ENCODE measurements around the gene CRAMP1. TPM values are rescaled to one million over a fixed set of nuclear protein-coding genes. Genes with fewer than 3 reads are reported as not detected.

CRAMP1 gene
- total RNA-seq, 2 experiments from 2014 or later, result 14.5 to 14.6 TPM

GRCh38 chr16:1651974-1652312 lies 39.8 kb downstream of the CRAMP1 start:
- Mint-ChIP-seq H3K9me3 (no peaks in the 10 kb centered on the region), H3K36me3 (peaks cover 42% of the 10 kb centered on the region), H3K4me3 (no peak overlapping the region), H3K27me3 (no peaks in the 10 kb centered on the region), H3K27ac (no peak overlapping the region), H3K4me1 (ENCODE audit: low read depth) (peaks cover 2% of the 10 kb centered on the region)
- DNase-seq, result no peak
- ChIA-PET CTCF (no interaction called here), POLR2A (no interaction called here)
- intact Hi-C loops (cut with micrococcal nuclease), result no loop called here

- no peaks in the 10 kb centered on the region for H3K27me3 Mint-ChIP-seq
- H3K27ac Mint-ChIP-seq, result no peak overlapping the region
- no peak overlapping the region for H3K4me3 Mint-ChIP-seq
- H3K4me1 Mint-ChIP-seq (ENCODE audit: low read depth), result peaks cover 2% of the 10 kb centered on the region
- intact Hi-C loops (cut with micrococcal nuclease), result no loop called here
- ChIA-PET POLR2A (no interaction called here), CTCF (no interaction called here)
- no peak for DNase-seq
- no peaks in the 10 kb centered on the region for H3K9me3 Mint-ChIP-seq
- H3K36me3 Mint-ChIP-seq, result peaks cover 38% of the 10 kb centered on the region
Observed at GRCh38 chr16:1653023-1653422, 40.9 kb downstream of the CRAMP1 start.

- Mint-ChIP-seq H3K4me3 (no peak overlapping the region), H3K9me3 (no peaks in the 10 kb centered on the region), H3K27ac (no peak overlapping the region), H3K27me3 (no peaks in the 10 kb centered on the region), H3K36me3 (peaks cover 38% of the 10 kb centered on the region), H3K4me1 (ENCODE audit: low read depth) (peaks cover 2% of the 10 kb centered on the region)
- ChIA-PET CTCF (no interaction called here), POLR2A (no interaction called here)
- no peak for DNase-seq
- intact Hi-C loops (cut with micrococcal nuclease), result no loop called here
Observed at GRCh38 chr16:1654505-1655268, 42.5 kb downstream of the CRAMP1 start.

GRCh38 chr16:1655269-1655807 lies 43.2 kb downstream of the CRAMP1 start:
- no peak for DNase-seq
- peaks cover 38% of the 10 kb centered on the region for H3K36me3 Mint-ChIP-seq
- no peaks in the 10 kb centered on the region for H3K4me1 Mint-ChIP-seq (ENCODE audit: low read depth)
- intact Hi-C loops (cut with micrococcal nuclease), result no loop called here
- no peak overlapping the region for H3K4me3 Mint-ChIP-seq
- no peaks in the 10 kb centered on the region for H3K9me3 Mint-ChIP-seq
- no peaks in the 10 kb centered on the region for H3K27me3 Mint-ChIP-seq
- H3K27ac Mint-ChIP-seq, result no peak overlapping the region
- CTCF ChIA-PET, result no interaction called here
- POLR2A ChIA-PET, result no interaction called here

- POLR2A ChIA-PET, result no interaction called here
- intact Hi-C loops (cut with micrococcal nuclease), result no loop called here
- Mint-ChIP-seq H3K4me1 (ENCODE audit: low read depth) (no peaks in the 10 kb centered on the region), H3K4me3 (no peak overlapping the region), H3K27me3 (no peaks in the 10 kb centered on the region), H3K27ac (no peak overlapping the region), H3K36me3 (peaks cover 30% of the 10 kb centered on the region), H3K9me3 (no peaks in the 10 kb centered on the region)
- CTCF ChIA-PET, result interaction anchor here (0.6 kb wide), 1 partner anchor 200 kb away, joined by 4 read pairs; no protein-coding TSS in a partner anchor
- DNase-seq, result no peak
Observed at GRCh38 chr16:1655909-1656807, 44.0 kb downstream of the CRAMP1 start.

- Mint-ChIP-seq H3K4me1 (ENCODE audit: low read depth) (no peaks in the 10 kb centered on the region), H3K27me3 (no peaks in the 10 kb centered on the region), H3K9me3 (no peaks in the 10 kb centered on the region), H3K36me3 (peaks cover 24% of the 10 kb centered on the region), H3K4me3 (no peak overlapping the region), H3K27ac (no peak overlapping the region)
- ChIA-PET POLR2A (no interaction called here), CTCF (interaction anchor here (0.6 kb wide), 1 partner anchor 199 kb away, joined by 4 read pairs; no protein-coding TSS in a partner anchor)
- intact Hi-C loops (cut with micrococcal nuclease), result no loop called here
- no peak for DNase-seq
Observed at GRCh38 chr16:1656808-1657617, 44.9 kb downstream of the CRAMP1 start.

GRCh38 chr16:1657841-1658240 lies 45.7 kb downstream of the CRAMP1 start:
- Mint-ChIP-seq H3K27me3 (no peaks in the 10 kb centered on the region), H3K27ac (no peak overlapping the region), H3K36me3 (peaks cover 25% of the 10 kb centered on the region), H3K9me3 (no peaks in the 10 kb centered on the region), H3K4me1 (ENCODE audit: low read depth) (no peaks in the 10 kb centered on the region), H3K4me3 (no peak overlapping the region)
- no peak for DNase-seq
- ChIA-PET CTCF (no interaction called here), POLR2A (no interaction called here)
- intact Hi-C loops (cut with micrococcal nuclease), result no loop called here

GRCh38 chr16:1659031-1659430 lies 46.9 kb downstream of the CRAMP1 start:
- no peak overlapping the region for H3K4me3 Mint-ChIP-seq
- H3K9me3 Mint-ChIP-seq, result no peaks in the 10 kb centered on the region
- POLR2A ChIA-PET, result no interaction called here
- no peak overlapping the region for H3K27ac Mint-ChIP-seq
- H3K27me3 Mint-ChIP-seq, result no peaks in the 10 kb centered on the region
- DNase-seq, result no peak
- intact Hi-C loops (cut with micrococcal nuclease), result no loop called here
- H3K4me1 Mint-ChIP-seq (ENCODE audit: low read depth), result no peaks in the 10 kb centered on the region
- CTCF ChIA-PET, result no interaction called here
- peaks cover 27% of the 10 kb centered on the region for H3K36me3 Mint-ChIP-seq

GRCh38 chr16:1661826-1662225 lies 49.7 kb downstream of the CRAMP1 start:
- no peaks in the 10 kb centered on the region for H3K27me3 Mint-ChIP-seq
- H3K9me3 Mint-ChIP-seq, result no peaks in the 10 kb centered on the region
- H3K36me3 Mint-ChIP-seq, result peaks cover 19% of the 10 kb centered on the region
- H3K4me3 Mint-ChIP-seq, result no peak overlapping the region
- intact Hi-C loops (cut with micrococcal nuclease), result no loop called here
- ChIA-PET CTCF (no interaction called here), POLR2A (no interaction called here)
- DNase-seq, result no peak
- no peak overlapping the region for H3K27ac Mint-ChIP-seq
- no peaks in the 10 kb centered on the region for H3K4me1 Mint-ChIP-seq (ENCODE audit: low read depth)

- intact Hi-C loops (cut with micrococcal nuclease), result no loop called here
- H3K9me3 Mint-ChIP-seq, result no peaks in the 10 kb centered on the region
- POLR2A ChIA-PET, result no interaction called here
Observed at GRCh38 chr16:1662543-1662942, 50.4 kb downstream of the CRAMP1 start.

GRCh38 chr16:1665829-1666228 lies 53.7 kb downstream of the CRAMP1 start:
- ChIA-PET POLR2A (no interaction called here), CTCF (no interaction called here)
- no peaks in the 10 kb centered on the region for H3K27me3 Mint-ChIP-seq
- H3K4me1 Mint-ChIP-seq (ENCODE audit: low read depth), result no peaks in the 10 kb centered on the region
- intact Hi-C loops (cut with micrococcal nuclease), result no loop called here
- H3K27ac Mint-ChIP-seq, result no peak overlapping the region
- peaks cover 41% of the 10 kb centered on the region for H3K36me3 Mint-ChIP-seq
- H3K4me3 Mint-ChIP-seq, result no peak overlapping the region
- no peak for DNase-seq
- H3K9me3 Mint-ChIP-seq, result no peaks in the 10 kb centered on the region

More at GRCh38 chr16:1662543-1662942, 50.4 kb downstream of the CRAMP1 start:
- no peak overlapping the region for H3K4me3 Mint-ChIP-seq
- CTCF ChIA-PET, result no interaction called here
- no peak for DNase-seq
- H3K36me3 Mint-ChIP-seq, result peaks cover 19% of the 10 kb centered on the region
- no peak overlapping the region for H3K27ac Mint-ChIP-seq
- H3K27me3 Mint-ChIP-seq, result no peaks in the 10 kb centered on the region
- H3K4me1 Mint-ChIP-seq (ENCODE audit: low read depth), result no peaks in the 10 kb centered on the region

GRCh38 chr16:1666316-1666715 lies 54.2 kb downstream of the CRAMP1 start:
- H3K36me3 Mint-ChIP-seq, result peaks cover 42% of the 10 kb centered on the region
- ChIA-PET CTCF (no interaction called here), POLR2A (no interaction called here)
- H3K27ac Mint-ChIP-seq, result no peak overlapping the region
- H3K27me3 Mint-ChIP-seq, result no peaks in the 10 kb centered on the region
- no peaks in the 10 kb centered on the region for H3K4me1 Mint-ChIP-seq (ENCODE audit: low read depth)
- intact Hi-C loops (cut with micrococcal nuclease), result no loop called here
- no peaks in the 10 kb centered on the region for H3K9me3 Mint-ChIP-seq
- no peak overlapping the region for H3K4me3 Mint-ChIP-seq
- no peak for DNase-seq

Data from activated CD4-positive, alpha-beta memory T cell treated with anti-CD3 and anti-CD28 coated beads for 36 hours (primary cell).